Glutamatergic neuron (in vitro differentiated cells): ENCODE results near the gene NOX5. TPM values are rescaled to one million over a fixed set of nuclear protein-coding genes. Genes with fewer than 3 reads are reported as not detected.

Experiments
- DNase-seq: peaks from one replicate; pipeline ENCODE4 v3.0.0; 2022
- H3K27ac Mint-ChIP-seq: one replicate; pipeline ENCODE4 v1.8.0; 2020; ENCODE audit warnings: mild to moderate bottlenecking, mixed read lengths, inconsistent platforms; ENCODE audit not compliant: unreplicated experiment
- H3K27me3 Mint-ChIP-seq: one replicate; pipeline ENCODE4 v1.8.0; 2020; ENCODE audit warnings: mild to moderate bottlenecking, moderate library complexity, mixed read lengths, inconsistent platforms; ENCODE audit not compliant: unreplicated experiment
- H3K36me3 Mint-ChIP-seq: one replicate; pipeline ENCODE4 v1.8.0; 2020; ENCODE audit warnings: mild to moderate bottlenecking, mixed read lengths, inconsistent platforms; ENCODE audit not compliant: unreplicated experiment
- H3K4me1 Mint-ChIP-seq: one replicate; pipeline ENCODE4 v1.8.0; 2020; ENCODE audit warnings: mild to moderate bottlenecking, low read depth, mixed read lengths, inconsistent platforms; ENCODE audit not compliant: unreplicated experiment
- H3K4me3 Mint-ChIP-seq: one replicate; pipeline ENCODE4 v1.8.0; 2020; ENCODE audit warnings: mild to moderate bottlenecking, mixed read lengths, inconsistent platforms; ENCODE audit not compliant: unreplicated experiment
- H3K9me3 Mint-ChIP-seq: one replicate; pipeline ENCODE4 v1.8.0; 2020; ENCODE audit warnings: mild to moderate bottlenecking, moderate library complexity, mixed read lengths, inconsistent platforms; ENCODE audit not compliant: unreplicated experiment
- CTCF ChIP-seq: fragments of 200-600 bp; sonication (generic); IDR thresholded peaks from one replicate; pipeline ENCODE4 v1.5.0; 2021; ENCODE audit not compliant: partially characterized antibody, unreplicated experiment
- total RNA-seq: library from RNA; stranded (reverse); fragmentation: NEBNext Ultra II Directional; extraction: Animal tissue kit (Norgen Biotek cat#: 25700); gene quantifications from one replicate; pipeline ENCODE4 v1.2.1, GENCODE V29; 2021; ENCODE audit not compliant: unreplicated experiment

NOX5 gene
- total RNA-seq, 1 donor from 2014 or later: not detected

DNA sequence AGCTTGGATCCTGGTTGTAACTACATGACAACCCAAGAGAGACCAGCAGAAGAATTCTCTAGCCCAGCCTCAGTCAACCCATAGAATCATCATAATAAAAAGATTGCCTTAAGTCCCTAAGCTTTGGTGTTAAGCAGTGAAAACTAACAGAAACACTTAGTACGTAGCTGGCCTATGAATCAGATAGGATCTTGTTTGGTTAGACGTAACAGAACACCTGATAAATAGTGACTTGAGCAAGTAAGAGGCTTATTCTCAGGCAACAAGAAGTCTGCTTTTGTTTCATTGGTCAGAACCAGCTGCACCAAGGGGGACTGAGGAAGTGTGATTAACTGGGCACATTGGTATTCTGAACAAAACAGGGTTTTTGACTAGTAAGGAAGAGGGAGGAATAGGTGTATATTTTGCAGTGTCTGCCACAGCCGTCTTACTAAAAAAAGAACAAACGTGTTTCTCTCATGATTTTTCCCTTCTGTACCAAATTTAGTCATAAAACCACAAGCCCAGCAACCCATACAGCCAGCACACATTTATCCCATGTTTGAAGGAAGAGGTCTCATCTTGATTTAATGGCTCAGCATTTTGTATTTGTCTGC is 92.6 kb downstream of the NOX5 start:
- TF ChIP-seq CTCF: no peak
- Mint-ChIP-seq H3K27me3 (peaks cover 11% of the 10 kb centered on the region), H3K9me3 (peaks cover 3% of the 10 kb centered on the region), H3K4me1 (peaks cover 7% of the 10 kb centered on the region), H3K36me3 (no peaks in the 10 kb centered on the region), H3K27ac (no peak overlapping the region), H3K4me3 (no peak overlapping the region)
- no peak for DNase-seq

Other genes starting within 250 kb of the NOX5 start
- gene ANP32A, start 193.8 kb upstream of the NOX5 start, total RNA-seq: 134 TPM
- not detected for gene SPESP1, start 84.2 kb upstream of the NOX5 start, total RNA-seq
- gene GLCE, start 145.9 kb downstream of the NOX5 start, total RNA-seq: 6.7 TPM